Stimulated activated CD4-positive, alpha-beta T cell treated with anti-CD3 and anti-CD28 coated beads, Interleukin-2, amount 100 ng/mL, for 4 hours (primary cell): ENCODE results near the gene PPP1R7.

ENCODE experiments used
- DNase-seq: peaks from one replicate; pipeline ENCODE4 v3.0.0-alpha.2; 2020; ENCODE audit warnings: low read depth

PPP1R7 gene

GRCh38 chr2:241120440-241120839, 29.8 kb upstream of the PPP1R7 start:
- DNase-seq, result no peak

DNA sequence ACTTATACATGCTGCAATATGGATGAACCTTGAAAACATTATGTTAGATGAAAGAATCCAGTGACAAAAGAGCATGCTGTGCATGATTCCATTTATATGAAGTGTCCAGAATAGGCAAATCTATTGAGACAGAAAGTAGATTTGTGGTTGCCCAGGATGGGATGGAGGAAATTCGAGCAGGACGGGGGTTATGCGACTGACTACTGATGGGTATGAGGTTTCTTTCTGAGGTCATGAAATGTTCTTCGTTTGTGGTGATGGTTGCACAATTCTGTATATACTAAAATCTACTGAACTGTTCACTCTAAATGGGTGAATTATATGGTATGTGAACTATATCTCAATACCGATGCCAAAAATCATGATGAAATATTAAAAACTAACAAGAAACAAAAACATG, 29.3 kb upstream of the PPP1R7 start:
- no peak for DNase-seq

GRCh38 chr2:241122376-241123002, 27.8 kb upstream of the PPP1R7 start:
- no peak for DNase-seq

- no peak for DNase-seq
Measured at GRCh38 chr2:241123816-241124536, 26.3 kb upstream of the PPP1R7 start.

- DNase-seq, result no peak
Measured at GRCh38 chr2:241125626-241126025, 24.6 kb upstream of the PPP1R7 start.

- DNase-seq, result no peak
Measured at GRCh38 chr2:241126201-241126611, 24.1 kb upstream of the PPP1R7 start.

- no peak for DNase-seq
Measured at GRCh38 chr2:241126771-241127202, 23.5 kb upstream of the PPP1R7 start.

- DNase-seq, result no peak
Measured at GRCh38 chr2:241128266-241128665, 22.0 kb upstream of the PPP1R7 start.

DNA sequence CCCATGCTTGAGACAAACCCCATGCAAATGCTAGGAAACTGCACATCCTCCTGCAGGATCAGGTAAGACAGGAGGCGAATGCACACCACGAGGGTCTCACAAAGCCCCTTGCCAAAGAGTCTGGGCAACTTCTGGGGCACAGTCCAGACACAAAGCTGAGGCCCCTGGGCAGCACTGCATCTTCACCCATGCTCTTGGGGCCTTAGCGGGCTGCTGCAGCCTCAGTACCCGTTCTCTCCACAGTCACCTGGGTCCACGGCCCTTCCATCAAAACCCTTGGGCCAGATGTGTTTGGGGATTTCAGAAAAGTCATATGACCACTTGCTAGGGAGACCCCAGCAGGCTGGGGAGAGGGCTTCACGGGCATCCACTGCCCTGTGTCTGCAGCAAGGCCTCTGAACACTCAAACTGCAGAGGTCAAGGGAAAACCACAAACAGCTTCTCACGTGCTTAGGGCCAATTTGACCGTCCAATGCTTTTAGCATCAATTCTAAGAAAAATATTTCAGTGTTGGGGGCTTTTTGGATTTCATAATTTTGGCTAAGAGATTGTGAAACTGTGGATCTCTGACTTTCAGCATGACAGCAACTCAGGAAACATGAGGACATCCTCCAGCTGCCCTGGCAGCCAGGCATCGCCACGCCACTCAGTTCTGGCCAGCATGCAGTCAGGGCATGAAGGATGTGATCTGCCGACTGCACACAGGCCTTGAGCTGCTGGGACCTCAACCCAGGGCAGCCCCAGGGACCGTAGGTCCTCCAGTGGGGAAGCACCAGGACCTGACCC, 21.0 kb upstream of the PPP1R7 start:
- DNase-seq, result no peak

- DNase-seq, result no peak
Measured at GRCh38 chr2:241130316-241130715, 20.0 kb upstream of the PPP1R7 start.

DNA sequence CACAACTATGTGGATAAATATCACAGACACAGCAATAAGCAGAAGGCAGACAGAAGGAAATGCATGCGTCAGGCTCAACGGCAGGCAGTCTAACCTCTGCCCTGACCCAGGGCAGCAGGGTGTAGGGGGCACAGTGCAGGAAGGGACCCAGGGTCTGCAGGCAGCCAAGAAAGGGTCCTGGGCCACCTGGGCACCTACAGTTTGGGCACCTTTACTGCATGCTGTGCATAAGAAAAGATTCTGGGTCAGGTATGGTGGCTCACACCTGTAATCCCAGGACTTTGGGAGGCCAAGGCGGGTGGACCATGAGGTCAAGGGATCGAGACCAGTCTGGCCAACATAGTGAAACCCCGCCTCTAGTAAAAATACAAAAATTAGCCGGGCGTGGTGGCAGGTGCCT, 18.7 kb upstream of the PPP1R7 start:
- DNase-seq, result no peak

DNA sequence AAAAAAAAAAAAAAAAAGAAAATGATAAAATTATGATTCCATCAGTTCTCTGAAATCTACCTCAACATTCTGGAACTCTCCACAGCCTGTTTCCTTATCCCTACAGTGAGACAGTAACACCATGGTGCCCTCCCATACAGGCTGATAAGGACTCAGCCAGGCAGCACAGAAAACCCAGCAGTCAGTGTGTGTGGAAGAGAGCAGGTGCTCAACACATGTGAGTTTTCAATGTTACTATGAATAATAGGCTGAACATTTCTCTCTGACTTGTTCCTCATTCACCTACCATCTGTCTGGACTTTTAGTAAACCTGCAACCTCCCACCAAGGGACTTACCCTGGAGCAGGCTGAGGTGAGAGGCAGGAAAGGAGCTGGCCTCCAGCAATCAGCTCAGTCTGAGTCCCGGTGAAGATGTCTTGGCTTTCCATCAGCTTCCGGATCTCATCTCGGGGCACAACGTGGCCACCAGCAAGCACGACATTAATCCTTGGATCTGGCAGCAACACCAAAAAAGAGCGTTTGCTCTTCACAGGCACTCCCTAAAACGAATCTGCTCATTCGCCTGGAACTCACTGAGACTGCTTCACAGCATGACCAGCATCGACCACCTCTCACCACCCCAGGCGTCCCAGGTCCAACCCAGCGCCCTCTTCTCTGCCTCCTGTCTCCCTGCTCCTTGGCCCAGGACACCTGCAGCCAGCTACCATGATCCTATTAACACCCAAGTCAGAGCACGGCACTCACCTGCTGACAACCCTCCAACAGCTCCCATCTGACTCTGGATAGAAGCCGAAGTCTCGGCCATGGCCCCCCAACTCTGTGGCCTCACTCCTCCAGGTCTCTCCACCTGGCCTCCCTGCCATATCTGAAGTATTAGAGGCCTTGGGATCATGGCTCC, 17.5 kb upstream of the PPP1R7 start:
- no peak for DNase-seq

- DNase-seq, result no peak
Measured at GRCh38 chr2:241133436-241133820, 16.8 kb upstream of the PPP1R7 start.

- no peak for DNase-seq
Measured at GRCh38 chr2:241134711-241135110, 15.6 kb upstream of the PPP1R7 start.

GRCh38 chr2:241135737-241136136, 14.5 kb upstream of the PPP1R7 start:
- DNase-seq, result no peak

DNA sequence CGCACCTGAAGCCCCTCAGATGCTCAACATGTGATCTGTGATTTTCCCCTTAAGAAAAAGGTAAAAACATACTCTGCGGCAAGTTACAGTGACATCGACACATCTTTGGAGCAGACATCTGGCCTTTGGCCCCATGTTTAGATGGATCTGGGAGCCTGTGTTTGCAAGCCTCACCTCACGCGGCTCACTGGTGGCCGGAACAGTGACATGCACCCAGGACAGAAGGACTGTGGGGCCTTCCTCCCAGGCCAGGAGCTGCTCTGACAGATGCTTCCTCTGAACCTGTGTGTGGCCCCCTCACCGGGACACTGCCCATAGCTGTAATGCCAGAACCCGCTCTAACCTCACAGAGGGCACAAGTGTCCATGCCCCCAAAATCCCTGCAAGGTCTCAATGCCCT, 14.1 kb upstream of the PPP1R7 start:
- no peak for DNase-seq

DNA sequence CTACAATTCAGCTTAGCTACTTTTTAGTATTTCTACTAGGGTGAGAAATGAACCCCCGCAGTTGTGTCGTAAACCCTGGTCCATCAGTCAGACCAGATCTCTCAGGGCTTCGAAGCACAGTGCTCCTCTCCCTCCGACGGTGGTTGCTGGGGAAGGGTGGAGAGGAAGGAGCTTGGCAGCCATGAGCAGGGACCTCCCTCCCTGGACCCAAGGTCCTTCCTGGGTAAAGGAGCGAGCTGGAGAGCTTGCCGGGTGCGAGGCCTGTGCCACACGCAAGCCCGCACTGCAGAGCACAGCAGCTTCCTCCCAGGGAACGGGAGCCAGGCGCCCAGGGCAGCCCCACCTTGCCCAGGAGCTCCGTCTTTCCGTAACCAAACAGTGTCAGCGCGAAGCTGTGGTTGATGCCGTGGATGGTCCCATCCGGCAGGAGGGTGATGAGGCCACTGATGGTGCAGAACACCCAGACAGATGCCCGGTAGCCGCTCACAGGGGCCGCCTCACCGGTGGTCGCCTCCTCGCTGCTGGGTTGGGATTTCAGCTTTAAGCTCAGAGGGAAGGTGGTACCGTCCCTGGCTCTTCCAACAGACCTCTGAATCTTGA, 13.5 kb upstream of the PPP1R7 start:
- no peak for DNase-seq

DNA sequence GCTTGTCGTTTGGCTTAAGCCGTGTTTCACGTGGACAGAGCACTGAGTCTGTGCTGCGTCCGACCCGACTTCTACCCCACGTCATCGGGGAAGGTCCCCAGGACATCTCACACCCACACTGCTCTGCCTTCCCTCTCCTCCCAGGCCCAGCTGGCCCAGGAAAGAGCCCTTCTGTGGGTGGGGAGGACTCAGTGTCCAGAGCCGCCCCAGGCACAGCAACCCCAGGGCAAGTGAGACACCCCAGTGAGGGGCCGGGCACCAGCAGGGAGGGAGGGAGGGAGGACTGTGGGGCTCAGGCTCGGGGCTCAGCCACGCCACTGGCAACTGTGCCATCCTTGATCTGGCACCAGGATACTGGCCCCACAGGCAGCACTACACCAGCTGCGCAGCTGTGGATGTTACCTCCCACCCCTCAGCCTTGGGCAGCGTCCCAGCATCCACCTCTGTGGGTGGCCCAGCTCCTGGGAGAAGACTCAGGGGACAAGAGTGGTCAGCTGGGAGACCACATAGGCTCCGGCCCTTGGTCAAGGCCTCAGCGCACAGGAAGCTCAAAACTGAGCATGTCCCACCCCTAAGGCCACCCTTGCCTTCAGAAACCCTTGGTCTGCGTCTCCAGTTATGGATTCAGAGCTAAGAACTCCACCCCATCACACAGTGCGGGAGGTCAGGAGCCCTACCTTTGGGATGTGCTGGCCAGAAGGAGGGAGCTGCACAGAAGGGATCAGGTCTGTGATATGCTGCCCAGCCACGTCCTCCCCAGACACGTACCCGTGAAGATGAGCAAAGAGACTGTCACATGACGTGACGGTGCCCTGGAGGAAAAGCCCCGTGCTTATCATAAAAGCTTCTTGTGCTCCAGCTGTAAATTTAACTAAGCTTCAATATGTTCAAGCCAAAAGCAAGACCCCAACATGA, 12.7 kb upstream of the PPP1R7 start:
- DNase-seq, result no peak

- DNase-seq, result no peak
Measured at GRCh38 chr2:241138471-241138870, 11.8 kb upstream of the PPP1R7 start.
